ENCODE data around the gene OR2AE1.
A peak's percentile ranks its signal among the peaks of the same experiment; 100 is the strongest.

OR2AE1 gene

GRCh38 chr7:99855236-99855635 is 21.6 kb downstream of the OR2AE1 start:
- no peak for DNase-seq

GRCh38 chr7:99848420-99849216 is 28.2 kb downstream of the OR2AE1 start:
- DNase-seq: no peak

DNA sequence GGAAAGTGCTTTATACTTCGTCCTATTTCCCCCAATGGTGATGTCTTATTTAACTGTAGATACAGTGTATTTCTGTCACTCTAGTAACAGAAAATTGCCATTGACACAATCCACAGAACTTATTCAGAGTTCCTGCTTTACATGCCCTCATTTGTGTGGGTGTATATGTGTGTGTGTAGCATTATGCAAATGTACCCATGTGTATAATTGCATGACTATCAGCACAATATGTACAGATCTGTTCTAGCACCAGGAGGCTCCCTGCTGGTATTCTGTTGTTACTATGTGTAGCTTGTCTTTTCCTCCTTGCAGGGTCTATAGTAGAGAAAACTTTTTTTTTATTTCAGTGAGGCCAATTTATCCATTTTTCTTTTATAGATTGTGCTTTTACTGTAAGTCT is 32.5 kb downstream of the OR2AE1 start:
- no peak for DNase-seq

GRCh38 chr7:99843808-99844207 is 33.0 kb downstream of the OR2AE1 start:
- no peak for DNase-seq

GRCh38 chr7:99842926-99843325 is 33.9 kb downstream of the OR2AE1 start:
- DNase-seq: no peak

DNA sequence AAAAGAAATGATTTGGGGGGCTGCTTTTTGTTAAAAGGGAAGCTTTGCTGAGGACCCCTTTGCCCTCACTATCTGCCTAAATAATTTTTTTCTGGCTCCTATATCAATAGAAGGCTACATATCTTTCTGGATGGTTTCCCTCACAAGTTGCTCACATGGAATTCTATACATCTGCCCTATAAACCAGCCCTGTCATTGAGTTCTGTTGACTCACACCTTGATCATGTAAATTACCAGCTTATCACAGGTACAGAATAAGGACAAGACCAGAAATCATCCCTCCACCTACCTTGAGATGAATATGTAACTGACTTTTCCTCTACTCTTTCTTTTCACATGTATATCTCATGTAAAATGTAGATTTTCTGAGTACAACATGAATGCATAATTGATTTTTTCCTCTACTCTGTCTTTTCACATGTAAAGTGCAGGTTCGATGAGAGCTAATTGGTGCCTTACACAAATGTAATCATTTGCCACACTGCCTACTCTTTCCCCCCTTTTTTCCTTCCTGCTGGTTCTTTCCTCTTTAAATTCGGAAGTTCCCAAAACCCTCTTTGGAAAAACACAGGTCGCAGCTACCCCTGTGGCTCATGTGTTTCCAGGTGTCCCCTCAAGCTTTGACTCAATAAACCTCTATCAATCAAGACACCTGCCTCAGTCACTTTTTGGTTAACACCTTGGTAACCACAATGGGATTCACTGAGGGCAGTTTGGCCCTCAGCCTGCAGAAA is 36.5 kb downstream of the OR2AE1 start:
- no peak for DNase-seq

- no peak for DNase-seq
Measured at GRCh38 chr7:99839287-99840021, 37.4 kb downstream of the OR2AE1 start.

DNA sequence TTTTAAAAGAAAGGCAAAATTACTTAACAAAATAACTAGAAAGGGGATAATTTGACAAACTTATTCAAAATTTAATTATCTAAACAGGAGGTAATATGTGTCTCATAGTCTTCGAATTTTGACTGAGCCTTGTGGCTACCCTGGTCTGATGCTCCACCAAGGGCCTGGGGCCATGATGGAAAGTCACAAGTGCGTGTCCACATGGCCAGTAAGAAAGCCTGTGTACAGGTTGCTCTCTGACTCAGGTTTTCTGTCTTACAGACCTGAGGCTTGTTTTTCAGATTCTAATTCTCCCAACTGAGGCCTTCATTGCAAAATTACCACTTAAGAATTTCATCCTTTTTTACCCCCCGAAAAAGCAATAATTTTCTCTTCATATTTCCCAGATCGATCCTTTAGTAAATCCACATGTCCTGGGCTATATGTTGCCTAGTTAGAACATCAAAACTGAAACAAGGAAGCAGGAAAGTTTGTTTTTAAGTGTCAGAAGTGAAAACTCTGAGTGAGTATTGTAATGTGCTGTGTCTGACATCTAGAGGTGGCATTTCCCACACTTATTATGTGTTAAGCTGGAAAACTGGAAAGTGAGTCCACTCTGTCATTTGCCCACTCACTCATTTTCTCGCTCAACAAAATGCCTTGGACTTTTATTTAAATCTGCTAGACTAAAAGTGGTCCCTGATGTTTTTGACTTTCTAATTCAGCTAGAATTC is 39.0 kb downstream of the OR2AE1 start:
- DNase-seq: peak; percentile 0

- DNase-seq: no peak
Measured at GRCh38 chr7:99835189-99835588, 41.6 kb downstream of the OR2AE1 start.

DNA sequence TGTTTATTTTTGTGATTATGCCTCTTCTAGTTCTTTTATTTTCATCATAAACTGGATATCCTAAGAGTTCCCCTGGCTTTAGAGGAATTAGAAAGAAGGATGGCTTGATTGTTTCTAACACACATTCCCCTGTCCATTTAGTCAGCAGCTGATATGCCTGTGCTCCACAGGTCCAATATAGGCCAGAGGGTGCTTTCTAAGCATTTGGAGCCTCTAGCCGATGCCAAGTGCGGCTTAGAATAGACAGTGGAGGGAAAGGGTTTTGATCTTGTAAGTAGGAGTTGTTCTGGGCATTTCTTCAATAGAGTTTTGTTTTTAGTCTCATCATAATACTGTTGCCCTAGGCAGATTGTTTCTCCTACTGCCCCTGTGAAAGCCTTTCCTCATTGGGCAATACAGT is 42.5 kb downstream of the OR2AE1 start:
- no peak for DNase-seq

GRCh38 chr7:99833289-99833877 is 43.5 kb downstream of the OR2AE1 start:
- no peak for DNase-seq

GRCh38 chr7:99831595-99831994 is 45.2 kb downstream of the OR2AE1 start:
- DNase-seq: no peak

DNA sequence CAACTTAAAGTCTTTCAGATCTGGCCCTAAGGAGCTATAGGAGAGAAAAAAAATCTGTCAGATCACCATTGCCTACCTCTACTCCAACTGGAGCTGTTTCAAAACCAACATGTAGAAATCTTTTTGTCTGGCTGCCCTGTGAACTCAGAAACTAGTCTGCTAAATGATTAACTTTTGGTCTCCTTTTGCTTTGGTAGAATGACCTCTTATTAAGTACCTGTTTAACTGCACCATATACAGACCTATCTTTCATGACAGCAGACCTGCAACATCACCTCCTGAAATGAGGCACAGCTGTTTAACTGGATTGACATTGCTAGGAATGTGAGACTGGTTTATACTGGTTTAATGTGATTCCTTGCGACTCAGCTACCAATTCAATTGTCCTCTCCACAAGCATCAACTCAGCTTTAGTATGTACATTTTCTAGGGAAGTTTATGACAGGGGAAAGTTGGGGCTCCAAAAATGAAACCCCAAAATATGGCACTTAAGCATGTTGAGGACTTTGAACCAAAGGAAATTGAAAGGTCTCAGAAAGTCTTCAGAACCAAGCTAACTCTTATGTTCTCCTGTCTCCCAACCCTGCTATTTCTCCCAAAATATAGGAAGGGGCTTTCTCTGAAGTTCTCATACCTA is 47.2 kb downstream of the OR2AE1 start:
- no peak for DNase-seq

DNA sequence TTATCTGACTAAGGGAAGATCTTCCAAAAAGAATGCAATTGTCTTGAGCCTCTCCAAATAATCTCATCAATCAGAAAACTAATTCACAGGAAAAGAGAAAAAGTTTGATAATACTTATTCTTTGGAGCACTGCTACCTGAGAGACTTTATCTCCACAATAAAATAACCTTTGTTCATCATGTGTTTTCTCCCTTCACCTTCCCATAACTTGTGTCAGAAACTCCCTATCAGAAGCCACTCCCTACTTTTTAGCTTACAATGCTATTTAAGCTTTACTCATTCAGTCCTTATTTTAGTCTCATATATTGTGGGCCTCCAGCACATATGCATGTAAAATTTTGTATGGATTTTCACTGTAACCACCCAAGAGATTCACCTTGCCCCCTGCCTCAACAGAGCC is 48.0 kb downstream of the OR2AE1 start:
- no peak for DNase-seq

DNA sequence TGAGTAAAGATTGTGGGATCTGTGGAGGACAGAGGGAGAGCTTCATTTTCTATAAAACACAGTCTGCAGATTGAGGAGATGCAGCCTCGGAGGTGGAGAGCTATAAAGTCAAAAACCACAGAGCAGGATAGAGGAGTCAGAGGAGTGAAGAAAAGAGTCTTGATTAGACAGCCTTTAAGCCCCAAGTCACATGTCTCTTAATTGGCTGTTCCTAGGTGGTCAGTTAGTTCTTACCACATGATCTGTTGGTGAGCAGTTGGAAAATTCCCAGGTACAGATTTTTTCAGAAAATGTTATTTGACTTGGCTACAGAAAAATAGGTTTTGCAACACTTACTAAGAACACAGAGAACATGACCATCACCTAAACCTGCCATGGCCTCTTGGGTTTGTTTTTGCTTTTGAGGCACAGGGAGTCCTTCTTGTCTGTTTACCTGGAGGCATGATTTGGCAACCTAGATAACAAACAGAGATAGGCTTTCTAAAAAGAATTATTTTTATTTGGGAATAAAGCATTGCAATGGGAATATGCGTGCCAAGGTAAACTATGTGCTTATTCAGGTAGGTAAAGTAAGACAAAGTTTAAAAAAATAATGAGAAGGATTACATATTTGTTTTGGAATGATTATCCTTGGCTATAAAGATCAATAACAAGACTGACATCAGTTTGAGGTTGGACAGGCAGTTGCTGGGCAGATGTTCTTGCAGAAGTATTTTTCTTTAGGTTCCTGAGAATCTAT is 49.6 kb downstream of the OR2AE1 start:
- DNase-seq: no peak
